GM19463 (cell line): ENCODE data around the gene SPIN2A.
"Not testable (repeated sequence)": the region's sequence is repeated elsewhere in the genome, so short reads cannot be mapped to it uniquely, and the experiment has no call there.

Experiments
- ATAC-seq: cut with Tn5 transposase; IDR thresholded peaks from one replicate; pipeline ENCODE4 v1.9.1; 2021; ENCODE audit warnings: mild to moderate bottlenecking, moderate library complexity; ENCODE audit not compliant: unreplicated experiment

SPIN2A gene

DNA sequence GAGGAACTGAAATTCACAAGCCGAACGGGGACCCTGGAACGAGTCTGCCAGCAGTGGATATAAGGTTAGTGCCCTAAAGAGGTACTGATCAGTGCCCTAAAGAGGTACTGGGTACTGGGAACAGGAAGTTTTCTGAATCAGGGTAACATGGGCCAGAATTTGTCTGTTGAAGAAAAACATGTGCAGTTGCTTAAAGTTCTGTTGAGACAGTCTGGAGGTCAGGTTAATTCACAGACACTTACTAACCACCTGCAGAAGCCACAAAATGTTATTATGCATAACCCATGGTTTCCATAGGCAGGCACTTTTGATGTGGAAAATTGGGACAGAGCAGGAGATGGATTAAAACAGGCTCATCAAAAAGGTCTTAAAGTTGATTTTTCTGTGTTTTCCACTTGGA lies 33.7 kb downstream of the SPIN2A start:
- ATAC-seq = no peak

DNA sequence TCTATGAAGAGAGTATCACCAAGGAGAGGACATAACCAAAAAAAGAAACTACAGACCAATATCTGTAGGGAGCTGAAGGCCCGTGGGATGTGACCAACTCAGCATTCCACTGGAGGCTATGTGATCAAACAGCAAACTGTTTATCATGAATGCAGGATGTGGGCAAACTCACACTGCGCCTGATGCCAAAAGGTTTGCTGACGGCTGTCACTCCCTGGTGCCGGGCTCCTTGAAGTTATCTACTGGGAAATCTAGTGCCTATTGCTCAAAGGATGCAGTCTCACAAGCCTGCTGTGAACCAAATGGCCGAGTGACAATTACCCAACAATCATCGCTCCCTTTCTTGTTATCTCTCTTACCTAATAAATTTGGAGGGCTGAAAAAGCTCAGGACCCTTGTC lies 34.3 kb downstream of the SPIN2A start:
- ATAC-seq = not testable (repeated sequence)
